SH-SY5Y (cell line): ENCODE measurements around the gene WDR46.

Experiments used
- GATA2 ChIP-seq: IDR thresholded peaks from 2 replicates; pipeline ENCODE4 v1.6.1; 2011; ENCODE audit warnings: mild to moderate bottlenecking, low read depth, low read length
- GATA3 ChIP-seq: IDR thresholded peaks from 2 replicates; pipeline ENCODE4 v1.6.1; 2011; ENCODE audit warnings: low read depth, mild to moderate bottlenecking, low read length, moderate library complexity

DNA sequence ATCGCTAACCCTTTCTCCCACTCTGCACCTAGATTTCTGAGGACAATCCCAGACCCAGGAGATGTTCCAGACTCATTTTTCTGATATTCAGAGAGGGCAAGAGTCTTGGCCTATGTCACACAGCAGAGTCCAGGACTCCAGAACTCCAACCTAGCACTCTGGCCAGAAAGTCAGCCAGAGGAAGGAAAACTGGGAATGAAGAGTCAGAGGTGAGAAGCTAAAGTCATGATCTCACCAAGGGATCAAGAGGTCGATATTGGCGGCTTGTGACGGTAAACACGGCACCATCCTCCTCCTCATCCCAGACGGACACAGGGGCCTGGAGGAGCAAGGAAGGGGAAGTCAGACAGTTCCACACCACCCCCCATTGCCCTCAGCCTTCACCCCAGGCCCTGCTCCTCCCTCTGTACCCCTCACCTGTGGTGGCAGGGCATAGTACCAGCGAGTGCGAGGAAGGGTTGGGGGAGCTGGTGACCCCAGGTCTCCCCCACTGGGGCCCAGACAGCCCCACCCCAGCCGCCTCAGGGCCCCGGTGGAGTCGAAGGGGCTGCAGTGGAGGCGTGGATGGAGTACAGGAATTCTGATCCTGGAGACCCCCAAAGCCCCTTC lies 7.9 kb upstream of the WDR46 start:
- TF ChIP-seq GATA3: no peak
- no peak for TF ChIP-seq GATA2
